A375 (cell line): ENCODE data around the gene NTM. TPM values are rescaled to one million over a fixed set of nuclear protein-coding genes. Genes with fewer than 3 reads are reported as not detected.

Source experiments
- small RNA-seq: library from RNA; depleted of rRNA; stranded (forward); fragments of <200 nt; gene quantifications from one replicate; pipeline ENCODE3, GENCODE V24; 2014
- total RNA-seq: library from RNA; depleted of rRNA; stranded (reverse); fragments of >200 nt; shearing (Covaris generic); gene quantifications from 2 replicates; pipeline ENCODE4 v1.2.3, GENCODE V29; 2014; rRNA removed

NTM gene
- total RNA-seq = 17.5 and 20.1 TPM in 2 replicates

GRCh38 chr11:131370090-131370751 is at the start of gene NTM:
TSS of gene NTM (plus strand) at chr11:131370615.

Small RNAs within 50 kb of the gene (small RNA-seq; reads per million reads assigned to genes)
- not detected for gene RNU6ATAC12P
